Stimulated activated CD4-positive, alpha-beta T cell treated with anti-CD3 and anti-CD28 coated beads, TNF-alpha, amount 100 ng/mL, for 48 hours (primary cell): Measurements from ENCODE around the gene SFTA2.
"Not testable (repeated sequence)": the region's sequence is repeated elsewhere in the genome, so short reads cannot be mapped to it uniquely, and the experiment has no call there.

Experiments
- DNase-seq, 3 donors: peaks; one replicate each; pipeline ENCODE4 v3.0.0-alpha.2; 2020; ENCODE audit warnings: low read depth in 3 of 3

The SFTA2 gene

GRCh38 chr6:30931969-30932645, at the start of gene SFTA2:
Gene SFTA2 (minus strand): TSS chr6:30932170. CDS start chr6:30932096, 74 bp downstream.
- no peak for DNase-seq

GRCh38 chr6:30979690-30980089, 47.7 kb upstream of the SFTA2 start:
- DNase-seq: no peak

- DNase-seq: no peak
These were observed 47.2 kb upstream of the SFTA2 start for GRCh38 chr6:30979141-30979540.

GRCh38 chr6:30974490-30975252, 42.7 kb upstream of the SFTA2 start:
- DNase-seq: no peak

DNA sequence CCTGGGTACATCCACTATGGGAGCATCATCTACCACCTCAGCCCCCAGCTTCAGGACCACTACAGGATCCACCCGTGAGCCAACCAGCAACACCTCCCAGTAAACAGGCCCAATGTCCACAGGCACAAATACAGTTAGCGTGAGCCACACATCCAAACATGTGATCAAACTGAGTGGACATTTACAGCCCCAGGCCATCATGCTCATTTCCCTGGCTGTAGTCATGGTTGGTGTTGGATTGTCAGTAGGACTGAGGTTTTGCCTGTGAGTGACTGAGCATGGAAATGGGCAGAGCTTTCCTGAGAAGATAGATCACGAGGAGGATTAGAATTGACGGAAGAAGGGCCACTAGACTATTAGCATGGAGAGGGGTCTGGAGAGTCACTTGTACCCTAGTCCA, 40.8 kb upstream of the SFTA2 start:
- DNase-seq: no peak

DNA sequence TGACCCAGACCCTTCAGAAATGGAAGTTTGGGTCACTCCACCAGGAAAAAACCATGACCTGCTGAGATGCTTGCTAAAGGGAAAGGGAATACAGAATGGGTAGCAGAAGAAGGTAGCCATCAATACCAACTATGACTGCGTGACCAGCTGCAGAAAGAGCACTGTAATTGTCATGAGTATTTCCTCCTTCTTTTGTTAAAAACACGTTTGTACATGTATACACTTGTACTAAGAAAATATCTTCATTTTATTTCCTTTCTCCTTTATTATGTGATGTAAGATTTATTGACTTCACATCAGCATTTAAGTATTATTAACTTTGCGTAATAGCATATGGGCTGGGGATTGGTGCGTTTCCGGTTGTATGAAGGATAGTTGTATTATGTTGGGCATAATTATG, 39.0 kb upstream of the SFTA2 start:
- no peak for DNase-seq

DNA sequence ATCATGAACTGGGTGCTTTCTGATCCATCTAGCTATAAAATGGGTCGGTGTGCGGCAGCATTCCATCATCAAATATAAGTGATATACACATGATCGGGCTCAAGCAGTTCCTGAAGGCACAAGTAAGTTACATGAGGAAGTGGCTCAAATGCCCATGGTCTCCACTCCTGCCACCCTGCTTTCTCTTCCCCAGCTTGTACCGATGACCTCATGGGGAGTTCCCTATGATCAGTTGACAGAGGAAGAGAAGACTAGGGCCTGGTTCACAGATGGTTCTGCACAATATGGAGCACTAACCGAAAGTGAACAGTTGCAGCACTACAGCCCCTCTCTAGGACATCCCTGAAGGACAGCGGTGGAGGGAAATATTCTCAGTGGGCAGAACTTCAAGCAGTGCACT, 37.2 kb upstream of the SFTA2 start:
- DNase-seq: not testable (repeated sequence)

- no peak for DNase-seq
These were observed 34.2 kb upstream of the SFTA2 start for GRCh38 chr6:30966154-30966553.

DNA sequence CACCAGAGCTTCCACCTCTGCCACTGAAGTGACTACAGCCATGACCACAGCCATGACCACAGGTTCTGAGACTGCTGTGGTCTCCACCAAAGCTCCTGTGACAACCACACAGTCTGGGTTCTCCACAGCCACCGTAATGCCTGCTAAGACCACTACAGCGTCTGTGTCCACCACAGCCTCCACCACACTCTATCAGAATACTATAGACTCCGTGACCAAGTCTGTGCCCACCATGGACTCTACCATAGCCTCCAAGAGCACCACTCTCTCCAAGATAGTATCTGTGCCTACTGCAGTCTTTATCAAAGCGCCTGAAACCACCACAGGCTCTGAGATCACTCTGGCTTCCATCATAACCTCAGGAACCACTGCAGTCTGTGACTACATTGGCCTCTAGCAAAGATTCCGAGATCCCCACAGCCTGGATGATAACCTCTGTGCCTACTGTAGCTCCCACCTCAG, 33.2 kb upstream of the SFTA2 start:
- DNase-seq: no peak

DNA sequence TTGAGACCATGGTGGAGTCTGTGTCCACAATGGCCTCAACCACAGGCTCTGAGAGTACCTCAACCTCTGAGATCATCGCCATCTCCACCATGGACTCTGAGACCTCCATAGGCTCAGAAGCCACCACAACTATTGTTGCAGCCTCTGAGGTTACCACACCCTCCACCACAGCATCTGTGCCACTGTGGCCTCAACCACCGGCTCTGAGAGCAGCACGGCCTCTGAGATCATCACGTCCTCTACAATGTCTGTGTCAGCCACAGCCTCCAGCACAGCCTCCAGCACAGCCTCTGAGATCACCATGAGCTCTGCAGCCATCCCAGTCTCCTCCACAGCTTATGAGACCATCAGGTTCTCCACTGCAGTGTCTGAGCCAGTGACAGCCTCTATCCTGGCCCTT, 32.1 kb upstream of the SFTA2 start:
- no peak for DNase-seq

GRCh38 chr6:30963641-30964040, 31.7 kb upstream of the SFTA2 start:
- no peak for DNase-seq

- no peak for DNase-seq
These were observed 30.7 kb upstream of the SFTA2 start for GRCh38 chr6:30962716-30963115.

- no peak for DNase-seq
These were observed 29.1 kb upstream of the SFTA2 start for GRCh38 chr6:30960907-30961673.

DNA sequence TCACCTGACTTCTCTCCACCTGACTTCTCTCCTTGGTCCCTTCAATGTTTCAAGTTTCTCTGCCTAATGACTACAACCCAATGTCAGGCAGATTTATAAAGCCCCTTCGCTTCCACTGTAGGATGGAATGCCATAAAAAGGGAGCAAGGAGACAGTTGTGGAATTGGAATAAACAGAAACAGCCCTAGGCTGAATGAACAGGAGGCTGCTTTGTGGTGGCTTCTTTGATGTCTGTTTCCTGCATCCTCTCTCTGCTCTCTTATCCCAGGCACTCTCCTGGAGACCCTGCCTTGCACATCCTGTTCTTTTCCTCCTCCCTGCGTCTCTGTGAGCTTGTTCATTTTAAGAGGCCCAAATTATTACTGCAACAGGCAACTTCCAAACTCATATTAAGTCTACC, 25.7 kb upstream of the SFTA2 start:
- DNase-seq: no peak

DNA sequence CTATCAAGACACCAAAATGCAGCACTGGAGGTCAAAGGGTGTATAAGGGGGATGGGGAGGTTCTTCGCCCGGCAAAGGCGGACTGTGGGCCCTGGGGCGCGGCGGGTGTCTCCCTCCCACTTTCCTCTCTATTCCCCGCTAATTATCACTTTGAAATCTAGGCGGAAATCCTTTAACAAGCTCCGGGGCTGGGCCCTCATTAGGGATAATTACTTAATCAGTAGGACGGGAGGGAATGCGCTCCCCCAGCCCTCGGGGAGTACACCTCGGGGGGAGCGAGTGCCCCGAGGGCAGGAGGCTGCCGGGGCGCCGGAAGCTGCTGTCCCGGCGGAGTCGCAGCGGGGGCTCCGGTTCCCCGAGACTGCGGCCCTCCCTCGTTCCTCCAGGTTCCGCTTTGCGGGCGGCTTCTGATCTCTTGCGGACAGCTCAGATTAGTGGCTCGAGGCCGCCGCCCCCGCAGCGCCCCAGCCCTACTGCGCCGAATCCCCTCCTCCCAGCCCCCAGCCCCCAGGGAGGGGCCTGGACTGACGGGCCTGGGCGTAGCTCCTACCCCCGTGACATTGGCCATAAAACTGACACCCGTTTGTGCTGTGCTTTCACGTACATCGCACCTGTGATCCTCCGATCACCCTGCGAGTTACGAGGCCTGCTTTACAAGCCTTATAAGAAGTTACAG, 23.5 kb upstream of the SFTA2 start:
- DNase-seq: peak; percentile 36 to 82 (median 70)

GRCh38 chr6:30954631-30955366, 22.8 kb upstream of the SFTA2 start:
- DNase-seq: no peak

- no peak for DNase-seq
These were observed 20.0 kb upstream of the SFTA2 start for GRCh38 chr6:30951907-30952469.

DNA sequence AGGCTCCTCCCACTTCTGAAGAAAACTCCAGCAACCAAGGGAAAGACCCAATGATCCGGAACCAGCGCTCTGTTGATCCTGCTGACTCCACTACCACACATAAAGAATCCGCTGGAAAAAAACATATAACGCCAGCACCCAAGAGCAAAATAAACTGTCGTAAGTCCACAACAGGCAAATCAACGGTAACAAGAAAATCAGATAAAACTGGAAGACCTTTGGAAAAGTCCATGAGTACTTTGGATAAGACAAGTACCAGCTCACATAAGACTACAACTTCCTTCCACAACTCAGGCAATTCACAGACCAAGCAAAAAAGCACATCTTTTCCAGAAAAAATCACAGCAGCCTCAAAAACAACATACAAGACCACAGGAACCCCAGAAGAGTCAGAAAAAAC, 16.8 kb upstream of the SFTA2 start:
- DNase-seq: no peak

GRCh38 chr6:30947231-30947630, 15.3 kb upstream of the SFTA2 start:
- no peak for DNase-seq

- no peak for DNase-seq
These were observed 13.3 kb upstream of the SFTA2 start for GRCh38 chr6:30945281-30945680.

- no peak for DNase-seq
These were observed 12.1 kb upstream of the SFTA2 start for GRCh38 chr6:30944051-30944450.
